DND-41 (cell line): ENCODE results near the gene MKNK2.

Source experiments
- EZH2 ChIP-seq: IDR thresholded peaks from 3 replicates; pipeline ENCODE4 v1.6.1; 2012; ENCODE audit warnings: borderline replicate concordance, low read depth, mild to moderate bottlenecking, moderate library complexity, low read length, inconsistent platforms; ENCODE audit not compliant: severe bottlenecking
- TF ChIP-seq, protein P1 (sequence below): IDR thresholded peaks from 2 replicates; pipeline ENCODE4 v1.5.1; 2012; ENCODE audit warnings: borderline replicate concordance, low read length, moderate library complexity, mild to moderate bottlenecking; ENCODE audit not compliant: poor library complexity, severe bottlenecking; ENCODE audit errors: extremely low read depth

GRCh38 chr19:2077398-2077797 is 26.4 kb upstream of the MKNK2 start:
- TF ChIP-seq, protein P1, sequence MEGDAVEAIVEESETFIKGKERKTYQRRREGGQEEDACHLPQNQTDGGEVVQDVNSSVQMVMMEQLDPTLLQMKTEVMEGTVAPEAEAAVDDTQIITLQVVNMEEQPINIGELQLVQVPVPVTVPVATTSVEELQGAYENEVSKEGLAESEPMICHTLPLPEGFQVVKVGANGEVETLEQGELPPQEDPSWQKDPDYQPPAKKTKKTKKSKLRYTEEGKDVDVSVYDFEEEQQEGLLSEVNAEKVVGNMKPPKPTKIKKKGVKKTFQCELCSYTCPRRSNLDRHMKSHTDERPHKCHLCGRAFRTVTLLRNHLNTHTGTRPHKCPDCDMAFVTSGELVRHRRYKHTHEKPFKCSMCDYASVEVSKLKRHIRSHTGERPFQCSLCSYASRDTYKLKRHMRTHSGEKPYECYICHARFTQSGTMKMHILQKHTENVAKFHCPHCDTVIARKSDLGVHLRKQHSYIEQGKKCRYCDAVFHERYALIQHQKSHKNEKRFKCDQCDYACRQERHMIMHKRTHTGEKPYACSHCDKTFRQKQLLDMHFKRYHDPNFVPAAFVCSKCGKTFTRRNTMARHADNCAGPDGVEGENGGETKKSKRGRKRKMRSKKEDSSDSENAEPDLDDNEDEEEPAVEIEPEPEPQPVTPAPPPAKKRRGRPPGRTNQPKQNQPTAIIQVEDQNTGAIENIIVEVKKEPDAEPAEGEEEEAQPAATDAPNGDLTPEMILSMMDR, result no peak
- TF ChIP-seq EZH2, result no peak
